Measurements from ENCODE around the gene TMED4. TPM values are rescaled to one million over a fixed set of nuclear protein-coding genes. Genes with fewer than 3 reads are reported as not detected.

Gene TMED4
- total and polyA plus RNA-seq, 2 of the 13 experiments (the other 11 are each of a cell fraction or from before 2014, with no cell fraction given), result 81.4 to 109 TPM

DNA sequence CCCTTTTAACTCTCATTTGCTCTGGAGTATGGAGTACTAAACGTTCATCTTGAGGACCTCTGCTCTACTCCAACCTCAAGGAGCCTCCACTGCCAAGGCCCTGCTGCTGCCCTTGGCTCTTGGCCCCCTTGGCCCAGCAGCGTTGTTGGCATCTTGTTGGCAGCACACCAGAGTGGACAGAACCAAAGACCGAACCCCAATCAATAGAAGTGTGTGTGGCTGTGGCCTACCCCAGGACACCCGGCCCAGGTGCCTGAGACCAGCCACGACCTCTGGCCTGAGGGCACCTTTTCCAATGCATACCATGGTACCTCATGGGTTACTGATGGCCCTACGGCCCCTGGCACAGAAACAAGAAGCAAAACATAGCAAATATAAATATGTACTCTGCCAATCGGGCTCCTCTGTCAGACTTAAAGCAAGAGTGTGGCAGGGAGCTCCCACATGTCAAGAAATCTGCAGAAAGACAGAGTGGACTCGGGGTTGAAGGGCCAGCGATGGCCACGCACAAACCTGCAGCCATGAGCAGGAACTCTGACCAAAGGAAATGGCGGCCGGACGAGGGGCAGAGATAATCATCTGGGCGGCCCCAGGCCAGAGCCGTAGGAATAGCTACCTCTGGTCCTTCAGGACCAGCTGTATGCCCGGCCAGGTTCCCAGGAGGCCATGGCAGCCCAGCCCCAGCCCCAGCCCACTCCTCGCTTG lies 43.8 kb downstream of the TMED4 start:
- in situ Hi-C loops (cut with HindIII; ENCODE audit: extremely low pct_ligation_motif_present, low pct_unique_long_range_greater_than_20kb) (no loop called here), intact Hi-C loops (cut with micrococcal nuclease; ENCODE audit: unreplicated experiment) (no loop called here)
- no peaks in the 10 kb centered on the region for H3K27me3 ChIP-seq (ENCODE audit: control insufficient read depth in 1 of 2, insufficient read depth in 2 of 2, low read length in 2 of 2)
- no peak overlapping the region for H2AFZ ChIP-seq (ENCODE audit: low read length)
- FAIRE-seq (no peak), DNase-seq (ENCODE audit: low spot score) (no peak), ATAC-seq (no peak)
- H3K36me3 ChIP-seq (replicated peaks in 1 of 2; ENCODE audit: control insufficient read depth in 1 of 2, insufficient read depth in 2 of 2, low read length in 2 of 2), result peaks cover 3 to 22% of the 10 kb centered on the region in 2 experiments
- no TSS peak for BruUV-seq (replicated peaks)
- peak overlapping the region; percentile 27 to 79 (median 34) for H3K4me3 ChIP-seq (replicated peaks in 1 of 3; ENCODE audit: insufficient read depth in 1 of 3, low read depth in 2 of 3, low read length in 3 of 3)
- POLR2A ChIA-PET, result interaction anchor here (0.7 kb wide), 1 partner anchor 27 kb away, joined by 3 read pairs; no protein-coding TSS in a partner anchor
- H3K79me2 ChIP-seq (ENCODE audit: insufficient read depth, low read length), result peaks cover 61% of the 10 kb centered on the region
- peaks cover 92% of the 10 kb centered on the region for H3K4me1 ChIP-seq (ENCODE audit: insufficient read depth, low read length)
- peak overlapping the region; percentile 11 for H3K27ac ChIP-seq (ENCODE audit: extremely low read length, insufficient read depth, low read length)
- peak overlapping the region; percentile 98 for H3K4me2 ChIP-seq (ENCODE audit: low read depth, low read length)
- H4K20me1 ChIP-seq (ENCODE audit: insufficient read depth, low read length), result peaks cover 19% of the 10 kb centered on the region
- peak overlapping the region; percentile 55; the same call in 1 of the 2 replicates for H3K9ac ChIP-seq (ENCODE audit: insufficient read depth, low read depth, low read length)
- TF ChIP-seq, protein P1, sequence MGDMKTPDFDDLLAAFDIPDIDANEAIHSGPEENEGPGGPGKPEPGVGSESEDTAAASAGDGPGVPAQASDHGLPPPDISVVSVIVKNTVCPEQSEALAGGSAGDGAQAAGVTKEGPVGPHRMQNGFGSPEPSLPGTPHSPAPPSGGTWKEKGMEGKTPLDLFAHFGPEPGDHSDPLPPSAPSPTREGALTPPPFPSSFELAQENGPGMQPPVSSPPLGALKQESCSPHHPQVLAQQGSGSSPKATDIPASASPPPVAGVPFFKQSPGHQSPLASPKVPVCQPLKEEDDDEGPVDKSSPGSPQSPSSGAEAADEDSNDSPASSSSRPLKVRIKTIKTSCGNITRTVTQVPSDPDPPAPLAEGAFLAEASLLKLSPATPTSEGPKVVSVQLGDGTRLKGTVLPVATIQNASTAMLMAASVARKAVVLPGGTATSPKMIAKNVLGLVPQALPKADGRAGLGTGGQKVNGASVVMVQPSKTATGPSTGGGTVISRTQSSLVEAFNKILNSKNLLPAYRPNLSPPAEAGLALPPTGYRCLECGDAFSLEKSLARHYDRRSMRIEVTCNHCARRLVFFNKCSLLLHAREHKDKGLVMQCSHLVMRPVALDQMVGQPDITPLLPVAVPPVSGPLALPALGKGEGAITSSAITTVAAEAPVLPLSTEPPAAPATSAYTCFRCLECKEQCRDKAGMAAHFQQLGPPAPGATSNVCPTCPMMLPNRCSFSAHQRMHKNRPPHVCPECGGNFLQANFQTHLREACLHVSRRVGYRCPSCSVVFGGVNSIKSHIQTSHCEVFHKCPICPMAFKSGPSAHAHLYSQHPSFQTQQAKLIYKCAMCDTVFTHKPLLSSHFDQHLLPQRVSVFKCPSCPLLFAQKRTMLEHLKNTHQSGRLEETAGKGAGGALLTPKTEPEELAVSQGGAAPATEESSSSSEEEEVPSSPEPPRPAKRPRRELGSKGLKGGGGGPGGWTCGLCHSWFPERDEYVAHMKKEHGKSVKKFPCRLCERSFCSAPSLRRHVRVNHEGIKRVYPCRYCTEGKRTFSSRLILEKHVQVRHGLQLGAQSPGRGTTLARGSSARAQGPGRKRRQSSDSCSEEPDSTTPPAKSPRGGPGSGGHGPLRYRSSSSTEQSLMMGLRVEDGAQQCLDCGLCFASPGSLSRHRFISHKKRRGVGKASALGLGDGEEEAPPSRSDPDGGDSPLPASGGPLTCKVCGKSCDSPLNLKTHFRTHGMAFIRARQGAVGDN (CRISPR knock-in tag; IDR thresholded peaks at IDR 0.05), result peak; percentile 40
- TF ChIP-seq, protein P2, sequence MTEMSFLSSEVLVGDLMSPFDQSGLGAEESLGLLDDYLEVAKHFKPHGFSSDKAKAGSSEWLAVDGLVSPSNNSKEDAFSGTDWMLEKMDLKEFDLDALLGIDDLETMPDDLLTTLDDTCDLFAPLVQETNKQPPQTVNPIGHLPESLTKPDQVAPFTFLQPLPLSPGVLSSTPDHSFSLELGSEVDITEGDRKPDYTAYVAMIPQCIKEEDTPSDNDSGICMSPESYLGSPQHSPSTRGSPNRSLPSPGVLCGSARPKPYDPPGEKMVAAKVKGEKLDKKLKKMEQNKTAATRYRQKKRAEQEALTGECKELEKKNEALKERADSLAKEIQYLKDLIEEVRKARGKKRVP (CRISPR knock-in tag; IDR thresholded peaks at IDR 0.05), result no peak
- TF ChIP-seq HNRNPL (IDR thresholded peaks at IDR 0.05; ENCODE audit: low read depth, low read length) (peak; percentile 52; the same call in 1 of the 2 replicates), ZFX (CRISPR knock-in tag; IDR thresholded peaks at IDR 0.05; ENCODE audit: low read depth) (0 out of 2 replicates have a peak, but pooled peaks have one; percentile 20), CBX1 (IDR thresholded peaks at IDR 0.05; ENCODE audit: low read depth) (no peak), KDM1A (CRISPR knock-in tag; IDR thresholded peaks at IDR 0.05) (no peak)
- WGBS (ENCODE audit: low lambda C conversion rate), result 82% methylated on average over 15 of the region's 17 CpGs
- CTCF ChIA-PET (ENCODE audit: low intra/inter-chr PET ratio, low total read pairs), result no interaction called here
- H3K9me3 ChIP-seq (ENCODE audit: low read length), result no peaks in the 10 kb centered on the region
